ENCODE data around the gene ITIH1.

Gene ITIH1

GRCh38 chr3:52829906-52830463 lies 52.6 kb downstream of the ITIH1 start:
- Histone ChIP-seq H3K9me3 (ENCODE audit: control insufficient read depth in 1 of 2, low read length in 2 of 2) (no peaks in the 10 kb centered on the region), H3K27me3 (ENCODE audit: control insufficient read depth in 1 of 2, insufficient read depth in 2 of 2, low read length in 2 of 2) (no peaks in the 10 kb centered on the region), H3K27ac (ENCODE audit: low read depth, low read length) (no peak overlapping the region), H3K4me1 (ENCODE audit: control insufficient read depth in 1 of 2, insufficient read depth in 2 of 2, low read length in 2 of 2) (peaks cover 0 to 7% of the 10 kb centered on the region in 2 donors), H3K4me3 (ENCODE audit: low read depth in 1 of 2, low read length in 2 of 2) (no peak overlapping the region), H3K36me3 (ENCODE audit: control insufficient read depth in 1 of 2, insufficient read depth in 2 of 2, low read length in 2 of 2) (no peaks in the 10 kb centered on the region), H3K9ac (ENCODE audit: low read depth in 1 of 2, low read length in 2 of 2) (no peak overlapping the region)

GRCh38 chr3:52830535-52831258 lies 53.3 kb downstream of the ITIH1 start, which contains the start of gene ITIH4:
Gene ITIH4, minus strand, starts transcription at chr3:52830672. Its CDS starts 30 bp downstream, at chr3:52830642.
- no peak within 1 kb of the TSS for H3K9ac ChIP-seq (ENCODE audit: low read depth in 1 of 2, low read length in 2 of 2)
- H3K27ac ChIP-seq (ENCODE audit: low read depth, low read length), result no peak within 1 kb of the TSS
- H3K4me1 ChIP-seq (ENCODE audit: control insufficient read depth in 1 of 2, insufficient read depth in 2 of 2, low read length in 2 of 2), result peaks cover 0 to 7% of the 10 kb centered on the region in 2 donors
- H3K36me3 ChIP-seq (ENCODE audit: control insufficient read depth in 1 of 2, insufficient read depth in 2 of 2, low read length in 2 of 2), result no peaks in the 10 kb centered on the region
- H3K9me3 ChIP-seq (ENCODE audit: control insufficient read depth in 1 of 2, low read length in 2 of 2), result no peaks in the 10 kb centered on the region
- no peaks in the 10 kb centered on the region for H3K27me3 ChIP-seq (ENCODE audit: control insufficient read depth in 1 of 2, insufficient read depth in 2 of 2, low read length in 2 of 2)
- H3K4me3 ChIP-seq (ENCODE audit: low read depth in 1 of 2, low read length in 2 of 2), result no peak within 1 kb of the TSS

- Histone ChIP-seq H3K9ac (ENCODE audit: low read depth in 1 of 2, low read length in 2 of 2) (no peak overlapping the region), H3K27ac (ENCODE audit: low read depth, low read length) (no peak overlapping the region), H3K9me3 (ENCODE audit: control insufficient read depth in 1 of 2, low read length in 2 of 2) (no peaks in the 10 kb centered on the region), H3K4me3 (ENCODE audit: low read depth in 1 of 2, low read length in 2 of 2) (no peak overlapping the region), H3K4me1 (ENCODE audit: control insufficient read depth in 1 of 2, insufficient read depth in 2 of 2, low read length in 2 of 2) (peaks cover 0 to 7% of the 10 kb centered on the region in 2 donors), H3K27me3 (ENCODE audit: control insufficient read depth in 1 of 2, insufficient read depth in 2 of 2, low read length in 2 of 2) (no peaks in the 10 kb centered on the region), H3K36me3 (ENCODE audit: control insufficient read depth in 1 of 2, insufficient read depth in 2 of 2, low read length in 2 of 2) (peaks cover 0 to 3% of the 10 kb centered on the region in 2 donors)
Measured at GRCh38 chr3:52831500-52832301, 54.3 kb downstream of the ITIH1 start.

- H3K4me1 ChIP-seq (ENCODE audit: control insufficient read depth in 1 of 2, insufficient read depth in 2 of 2, low read length in 2 of 2), result peaks cover 0 to 7% of the 10 kb centered on the region in 2 donors
- H3K9ac ChIP-seq (ENCODE audit: low read depth in 1 of 2, low read length in 2 of 2), result no peak overlapping the region
- H3K9me3 ChIP-seq (ENCODE audit: control insufficient read depth in 1 of 2, low read length in 2 of 2), result no peaks in the 10 kb centered on the region
- H3K4me3 ChIP-seq (ENCODE audit: low read depth in 1 of 2, low read length in 2 of 2), result no peak overlapping the region
- H3K27me3 ChIP-seq (ENCODE audit: control insufficient read depth in 1 of 2, insufficient read depth in 2 of 2, low read length in 2 of 2), result no peaks in the 10 kb centered on the region
- no peak overlapping the region for H3K27ac ChIP-seq (ENCODE audit: low read depth, low read length)
- H3K36me3 ChIP-seq (ENCODE audit: control insufficient read depth in 1 of 2, insufficient read depth in 2 of 2, low read length in 2 of 2), result peaks cover 0 to 3% of the 10 kb centered on the region in 2 donors
Measured at GRCh38 chr3:52833202-52833601, 55.8 kb downstream of the ITIH1 start.

DNA sequence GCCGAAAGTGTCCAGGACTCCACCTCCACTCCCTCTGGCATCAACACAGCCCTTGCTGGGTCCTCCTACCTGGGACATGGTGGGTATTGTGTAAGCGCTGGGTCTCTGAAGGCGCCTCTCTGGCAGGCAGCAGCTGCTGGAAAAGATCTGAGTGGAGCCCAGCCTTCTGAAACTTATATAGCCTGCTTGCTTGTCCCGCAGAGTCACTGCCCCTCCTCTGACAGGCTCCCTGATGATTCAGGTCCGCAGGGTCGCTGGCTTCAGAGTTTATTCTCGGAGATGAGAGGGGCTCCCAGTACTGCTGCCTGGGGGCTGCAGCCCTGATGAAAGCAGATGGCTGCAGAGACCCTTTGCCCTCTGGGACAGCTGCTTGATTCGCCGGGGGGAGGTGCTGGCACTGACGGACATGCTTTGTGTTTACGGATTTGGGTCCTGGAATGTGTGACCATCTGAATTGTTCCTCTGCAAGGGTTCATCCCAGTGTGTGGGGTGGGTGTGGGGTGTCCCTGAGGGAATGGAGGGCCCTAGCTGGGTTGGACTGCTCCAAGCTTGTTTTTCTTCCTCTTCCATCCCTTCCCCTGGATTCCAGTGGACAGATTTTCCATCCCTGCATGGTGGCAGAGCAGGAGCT lies 57.6 kb downstream of the ITIH1 start, which contains the start of gene MUSTN1:
TSS of gene MUSTN1 (minus strand) at position 149 of the 631 bp plus-strand sequence. CDS start at position 78, 71 bp downstream.
- no peak within 1 kb of the TSS for H3K27ac ChIP-seq (ENCODE audit: low read depth, low read length)
- H3K36me3 ChIP-seq (ENCODE audit: control insufficient read depth in 1 of 2, insufficient read depth in 2 of 2, low read length in 2 of 2), result peaks cover 0 to 3% of the 10 kb centered on the region in 2 donors
- H3K4me3 ChIP-seq (ENCODE audit: low read depth in 1 of 2, low read length in 2 of 2), result no peak within 1 kb of the TSS
- no peaks in the 10 kb centered on the region for H3K9me3 ChIP-seq (ENCODE audit: control insufficient read depth in 1 of 2, low read length in 2 of 2)
- no peak within 1 kb of the TSS for H3K9ac ChIP-seq (ENCODE audit: low read depth in 1 of 2, low read length in 2 of 2)
- peaks cover 0 to 7% of the 10 kb centered on the region in 2 donors for H3K4me1 ChIP-seq (ENCODE audit: control insufficient read depth in 1 of 2, insufficient read depth in 2 of 2, low read length in 2 of 2)
- H3K27me3 ChIP-seq (ENCODE audit: control insufficient read depth in 1 of 2, insufficient read depth in 2 of 2, low read length in 2 of 2), result no peaks in the 10 kb centered on the region

GRCh38 chr3:52835766-52836470 lies 58.5 kb downstream of the ITIH1 start:
- no peaks in the 10 kb centered on the region for H3K27me3 ChIP-seq (ENCODE audit: control insufficient read depth in 1 of 2, insufficient read depth in 2 of 2, low read length in 2 of 2)
- H3K9me3 ChIP-seq (ENCODE audit: control insufficient read depth in 1 of 2, low read length in 2 of 2), result no peaks in the 10 kb centered on the region
- H3K9ac ChIP-seq (ENCODE audit: low read depth in 1 of 2, low read length in 2 of 2), result no peak overlapping the region
- H3K27ac ChIP-seq (ENCODE audit: low read depth, low read length), result no peak overlapping the region
- peaks cover 0 to 9% of the 10 kb centered on the region in 2 donors for H3K36me3 ChIP-seq (ENCODE audit: control insufficient read depth in 1 of 2, insufficient read depth in 2 of 2, low read length in 2 of 2)
- H3K4me1 ChIP-seq (ENCODE audit: control insufficient read depth in 1 of 2, insufficient read depth in 2 of 2, low read length in 2 of 2), result peaks cover 0 to 7% of the 10 kb centered on the region in 2 donors
- no peak overlapping the region for H3K4me3 ChIP-seq (ENCODE audit: low read depth in 1 of 2, low read length in 2 of 2)

GRCh38 chr3:52836471-52836845 lies 59.1 kb downstream of the ITIH1 start:
- peaks cover 0 to 14% of the 10 kb centered on the region in 2 donors for H3K36me3 ChIP-seq (ENCODE audit: control insufficient read depth in 1 of 2, insufficient read depth in 2 of 2, low read length in 2 of 2)
- no peak overlapping the region for H3K4me3 ChIP-seq (ENCODE audit: low read depth in 1 of 2, low read length in 2 of 2)

DNA sequence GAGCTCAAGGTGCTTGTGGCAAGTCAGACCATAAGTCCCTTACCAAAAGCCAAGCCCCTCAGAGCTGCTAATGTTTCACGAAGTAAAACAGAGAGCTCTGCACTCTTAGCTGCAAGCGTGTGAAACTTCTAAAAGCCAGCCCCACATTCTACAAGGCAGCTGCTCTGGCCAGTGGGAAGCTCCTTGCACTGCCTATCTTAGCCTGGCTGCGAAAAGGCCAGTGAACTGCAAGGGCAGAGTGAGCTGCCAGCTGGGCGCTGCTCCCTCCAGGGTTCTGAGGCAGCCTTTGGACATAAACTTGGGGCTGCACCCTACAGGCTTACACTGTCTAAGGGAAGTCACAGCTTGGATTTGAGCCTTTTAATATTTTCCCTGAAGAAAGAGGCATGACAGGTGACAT lies 59.6 kb downstream of the ITIH1 start:
- no peak overlapping the region for H3K4me3 ChIP-seq (ENCODE audit: low read depth in 1 of 2, low read length in 2 of 2)
- no peak overlapping the region for H3K9ac ChIP-seq (ENCODE audit: low read depth in 1 of 2, low read length in 2 of 2)
- H3K4me1 ChIP-seq (ENCODE audit: control insufficient read depth in 1 of 2, insufficient read depth in 2 of 2, low read length in 2 of 2), result peaks cover 0 to under 1% of the 10 kb centered on the region in 2 donors
- no peak overlapping the region for H3K27ac ChIP-seq (ENCODE audit: low read depth, low read length)
- peaks cover 0 to 19% of the 10 kb centered on the region in 2 donors for H3K36me3 ChIP-seq (ENCODE audit: control insufficient read depth in 1 of 2, insufficient read depth in 2 of 2, low read length in 2 of 2)
- H3K27me3 ChIP-seq (ENCODE audit: control insufficient read depth in 1 of 2, insufficient read depth in 2 of 2, low read length in 2 of 2), result no peaks in the 10 kb centered on the region
- no peaks in the 10 kb centered on the region for H3K9me3 ChIP-seq (ENCODE audit: control insufficient read depth in 1 of 2, low read length in 2 of 2)

More at GRCh38 chr3:52836471-52836845, 59.1 kb downstream of the ITIH1 start:
- H3K4me1 ChIP-seq (ENCODE audit: control insufficient read depth in 1 of 2, insufficient read depth in 2 of 2, low read length in 2 of 2), result peaks cover 0 to 6% of the 10 kb centered on the region in 2 donors
- H3K9ac ChIP-seq (ENCODE audit: low read depth in 1 of 2, low read length in 2 of 2), result no peak overlapping the region
- H3K27ac ChIP-seq (ENCODE audit: low read depth, low read length), result no peak overlapping the region
- H3K27me3 ChIP-seq (ENCODE audit: control insufficient read depth in 1 of 2, insufficient read depth in 2 of 2, low read length in 2 of 2), result no peaks in the 10 kb centered on the region
- H3K9me3 ChIP-seq (ENCODE audit: control insufficient read depth in 1 of 2, low read length in 2 of 2), result no peaks in the 10 kb centered on the region

DNA sequence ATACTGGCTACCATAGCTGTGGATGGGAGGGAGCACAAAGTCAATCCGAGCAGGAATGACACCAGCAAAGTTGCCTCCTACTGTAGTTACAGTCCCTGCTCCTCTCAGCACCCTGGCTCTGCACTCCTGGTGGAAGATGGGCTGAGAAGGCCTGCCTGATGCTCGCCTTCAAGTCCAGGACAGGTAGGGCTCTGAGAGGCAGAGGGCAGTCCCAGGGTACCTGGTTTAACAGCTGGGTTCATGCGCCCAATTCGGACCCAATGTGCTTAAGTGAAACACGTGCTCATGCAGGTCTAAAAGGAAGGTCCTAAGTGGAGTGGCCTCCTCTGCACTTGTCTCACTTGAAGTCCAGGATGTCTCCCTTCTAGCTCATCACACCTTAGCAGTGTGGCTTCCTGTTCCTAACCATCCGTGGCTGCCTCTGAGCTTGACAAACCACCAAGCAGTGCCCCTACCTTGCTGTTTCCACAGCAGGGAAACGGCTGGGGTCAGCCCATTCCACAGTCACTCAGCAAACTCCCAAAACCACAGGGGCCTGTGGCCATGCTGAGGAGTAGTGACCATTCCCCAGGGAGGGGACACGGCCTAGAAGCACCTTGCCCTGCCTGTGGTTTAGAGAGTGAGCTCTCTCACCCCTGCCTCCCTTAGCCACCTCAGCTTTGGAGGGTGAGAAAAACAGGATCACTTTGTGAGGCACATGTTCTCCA lies 61.3 kb downstream of the ITIH1 start:
- Histone ChIP-seq H3K36me3 (ENCODE audit: control insufficient read depth in 1 of 2, insufficient read depth in 2 of 2, low read length in 2 of 2) (peaks cover 0 to 27% of the 10 kb centered on the region in 2 donors), H3K27me3 (ENCODE audit: control insufficient read depth in 1 of 2, insufficient read depth in 2 of 2, low read length in 2 of 2) (no peaks in the 10 kb centered on the region), H3K4me3 (ENCODE audit: low read depth in 1 of 2, low read length in 2 of 2) (no peak overlapping the region), H3K9ac (ENCODE audit: low read depth in 1 of 2, low read length in 2 of 2) (no peak overlapping the region), H3K4me1 (ENCODE audit: control insufficient read depth in 1 of 2, insufficient read depth in 2 of 2, low read length in 2 of 2) (no peaks in the 10 kb centered on the region), H3K27ac (ENCODE audit: low read depth, low read length) (no peak overlapping the region), H3K9me3 (ENCODE audit: control insufficient read depth in 1 of 2, low read length in 2 of 2) (no peaks in the 10 kb centered on the region)
